Sigmoid colon (tissue), 4 donors: ENCODE measurements around the gene RXRA.

ENCODE experiments used
- POLR2AphosphoS5 ChIP-seq, 4 donors: sonication (generic); formaldehyde crosslinking; IDR thresholded peaks; one replicate each; pipeline ENCODE4 v1.6.1; 2017; ENCODE audit warnings: antibody characterized with exemption in 4 of 4
- TF ChIP-seq, protein P1 (sequence below), 4 experiments: fragments of 450-650 bp in 3 of 4; fragments of 200-600 bp in 1 of 4; IDR thresholded peaks; one replicate each; pipeline ENCODE4 v1.5.1; 2016 to 2019; ENCODE audit warnings: antibody characterized with exemption in 4 of 4, mild to moderate bottlenecking in 3 of 4, moderate library complexity in 2 of 4

DNA sequence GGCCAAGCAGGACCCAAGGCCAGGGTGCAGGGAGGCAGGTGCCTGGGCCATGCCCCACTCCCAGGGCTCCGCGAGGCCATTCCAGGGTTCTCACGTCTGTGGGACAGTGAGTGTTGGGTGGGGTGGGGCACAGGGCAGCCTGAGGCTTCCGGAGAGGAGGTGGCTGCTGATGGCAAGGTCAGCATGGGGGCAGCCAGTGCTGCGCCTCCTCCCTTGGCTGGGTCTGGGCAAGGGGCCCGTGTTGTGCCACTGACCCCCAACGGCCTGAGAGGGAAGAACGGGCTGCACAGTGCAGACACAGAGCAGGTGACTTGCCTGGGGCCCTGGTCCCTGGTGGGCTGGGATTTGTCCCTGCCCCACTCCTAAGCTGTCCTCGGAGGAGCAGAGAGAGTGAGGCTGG lies 82.1 kb downstream of the RXRA start:
- TF ChIP-seq, protein P1, sequence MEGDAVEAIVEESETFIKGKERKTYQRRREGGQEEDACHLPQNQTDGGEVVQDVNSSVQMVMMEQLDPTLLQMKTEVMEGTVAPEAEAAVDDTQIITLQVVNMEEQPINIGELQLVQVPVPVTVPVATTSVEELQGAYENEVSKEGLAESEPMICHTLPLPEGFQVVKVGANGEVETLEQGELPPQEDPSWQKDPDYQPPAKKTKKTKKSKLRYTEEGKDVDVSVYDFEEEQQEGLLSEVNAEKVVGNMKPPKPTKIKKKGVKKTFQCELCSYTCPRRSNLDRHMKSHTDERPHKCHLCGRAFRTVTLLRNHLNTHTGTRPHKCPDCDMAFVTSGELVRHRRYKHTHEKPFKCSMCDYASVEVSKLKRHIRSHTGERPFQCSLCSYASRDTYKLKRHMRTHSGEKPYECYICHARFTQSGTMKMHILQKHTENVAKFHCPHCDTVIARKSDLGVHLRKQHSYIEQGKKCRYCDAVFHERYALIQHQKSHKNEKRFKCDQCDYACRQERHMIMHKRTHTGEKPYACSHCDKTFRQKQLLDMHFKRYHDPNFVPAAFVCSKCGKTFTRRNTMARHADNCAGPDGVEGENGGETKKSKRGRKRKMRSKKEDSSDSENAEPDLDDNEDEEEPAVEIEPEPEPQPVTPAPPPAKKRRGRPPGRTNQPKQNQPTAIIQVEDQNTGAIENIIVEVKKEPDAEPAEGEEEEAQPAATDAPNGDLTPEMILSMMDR (IDR thresholded peaks at IDR 0.05) = no peak
- no peak for TF ChIP-seq POLR2AphosphoS5 (IDR thresholded peaks at IDR 0.05)
